ENCODE results near the gene DIS3L2.
"Not testable (repeated sequence)": the region's sequence is repeated elsewhere in the genome, so short reads cannot be mapped to it uniquely, and the experiment has no call there.

DIS3L2 gene

DNA sequence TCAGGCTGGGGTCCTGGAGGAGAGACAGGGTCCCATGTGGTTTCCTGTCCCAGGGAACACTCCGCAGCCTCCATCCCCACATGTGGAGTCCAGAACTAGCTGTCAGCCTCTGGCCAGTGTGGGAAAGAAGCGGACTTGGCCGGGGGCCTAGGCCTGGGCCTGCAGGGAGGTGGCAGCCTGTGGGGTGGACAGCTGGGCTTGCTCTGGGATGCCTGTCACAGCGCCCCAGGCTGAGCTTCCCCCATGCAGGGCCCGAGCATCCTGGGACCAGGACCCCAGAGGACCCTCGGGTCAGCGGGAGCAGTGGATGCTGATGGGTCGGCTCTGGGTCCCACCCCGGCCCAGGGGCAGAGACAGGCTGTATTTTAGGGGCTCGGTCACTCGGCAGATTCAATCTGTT lies 369.5 kb downstream of the DIS3L2 start:
- H3K9ac ChIP-seq (ENCODE audit: low read depth, low read length); H3K9me3 ChIP-seq (ENCODE audit: control insufficient read depth, insufficient read depth, low read length); H3K4me3 ChIP-seq (ENCODE audit: low read depth, low read length): not testable (repeated sequence)

DNA sequence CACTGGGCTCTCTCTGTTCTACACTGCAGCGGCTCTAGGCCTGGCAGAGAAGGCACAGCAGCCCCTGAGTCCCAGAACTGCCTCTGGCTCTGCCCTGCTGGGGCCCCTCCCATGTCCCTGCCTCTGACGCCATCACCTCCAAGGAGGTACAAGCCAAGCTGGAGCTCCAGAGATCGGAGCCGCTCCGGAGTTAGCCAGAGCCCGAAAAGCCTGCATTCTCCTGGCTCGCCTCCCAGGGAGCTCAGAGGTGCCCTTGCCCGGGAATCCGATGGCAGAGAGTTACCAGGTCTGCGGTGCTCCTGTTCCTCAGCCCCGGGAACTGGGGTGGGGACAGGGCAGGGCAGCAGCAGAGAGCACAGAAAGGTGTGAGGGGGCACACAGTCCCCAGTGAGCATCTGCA lies 370.1 kb downstream of the DIS3L2 start:
- not testable (repeated sequence) for H3K27ac ChIP-seq (ENCODE audit: low read depth, low read length); H3K4me1 ChIP-seq (ENCODE audit: control insufficient read depth, insufficient read depth, low read length); H3K36me3 ChIP-seq (ENCODE audit: control insufficient read depth, insufficient read depth, low read length); H3K9ac ChIP-seq (ENCODE audit: low read depth, low read length); H3K27me3 ChIP-seq (ENCODE audit: control insufficient read depth, insufficient read depth, low read length); H3K9me3 ChIP-seq (ENCODE audit: control insufficient read depth, insufficient read depth, low read length); H3K4me3 ChIP-seq (ENCODE audit: low read depth, low read length)

More for the DNA sequence above, 369.5 kb downstream of the DIS3L2 start:
- not testable (repeated sequence) for H3K27ac ChIP-seq (ENCODE audit: low read depth, low read length); H3K36me3 ChIP-seq (ENCODE audit: control insufficient read depth, insufficient read depth, low read length); H3K4me1 ChIP-seq (ENCODE audit: control insufficient read depth, insufficient read depth, low read length); H3K27me3 ChIP-seq (ENCODE audit: control insufficient read depth, insufficient read depth, low read length)

DNA sequence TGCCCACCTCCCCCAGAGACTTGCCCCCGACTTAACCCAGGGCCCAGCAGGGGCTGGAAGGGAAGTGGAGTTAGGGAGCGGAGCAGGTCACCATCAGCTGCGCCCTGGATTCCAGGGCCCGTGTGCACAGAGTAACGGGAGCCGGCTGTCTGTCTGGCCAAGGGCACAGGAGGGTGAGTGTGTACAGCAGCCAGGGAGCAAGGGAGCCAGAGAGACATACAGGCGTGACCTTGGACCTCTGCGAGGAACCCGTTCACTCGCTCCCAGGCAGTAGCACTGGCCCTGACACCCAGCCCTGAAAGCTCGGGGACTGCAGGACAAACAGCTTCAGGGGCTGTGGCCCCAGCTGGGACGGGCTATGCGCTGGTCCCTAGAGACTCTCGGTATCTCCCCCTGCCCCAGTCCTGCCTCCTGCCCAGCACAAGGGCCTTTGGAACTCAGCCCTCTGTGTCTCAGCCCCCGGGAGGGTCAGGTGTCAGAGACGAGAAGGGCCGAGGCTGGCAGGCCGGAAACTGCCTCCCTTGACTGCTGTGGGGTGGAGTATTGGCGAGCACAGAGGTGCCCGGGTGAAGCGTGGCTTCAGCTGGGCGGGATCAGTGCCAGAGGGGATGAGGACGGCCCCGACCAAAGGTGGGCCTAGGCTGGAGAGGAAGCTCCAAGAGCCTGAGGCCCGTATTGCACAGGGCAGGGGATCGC lies 370.9 kb downstream of the DIS3L2 start:
- not testable (repeated sequence) for H3K27me3 ChIP-seq (ENCODE audit: control insufficient read depth, insufficient read depth, low read length); H3K36me3 ChIP-seq (ENCODE audit: control insufficient read depth, insufficient read depth, low read length); H3K4me1 ChIP-seq (ENCODE audit: control insufficient read depth, insufficient read depth, low read length); H3K27ac ChIP-seq (ENCODE audit: low read depth, low read length); H3K9ac ChIP-seq (ENCODE audit: low read depth, low read length); H3K9me3 ChIP-seq (ENCODE audit: control insufficient read depth, insufficient read depth, low read length); H3K4me3 ChIP-seq (ENCODE audit: low read depth, low read length)

GRCh38 chr2:232332940-232333259 lies 371.4 kb downstream of the DIS3L2 start:
- no peaks in the 10 kb centered on the region for H3K27me3 ChIP-seq (ENCODE audit: control insufficient read depth, insufficient read depth, low read length)
- H3K9me3 ChIP-seq (ENCODE audit: control insufficient read depth, insufficient read depth, low read length): no peaks in the 10 kb centered on the region
- no peak overlapping the region for H3K27ac ChIP-seq (ENCODE audit: low read depth, low read length)
- H3K36me3 ChIP-seq (ENCODE audit: control insufficient read depth, insufficient read depth, low read length): no peaks in the 10 kb centered on the region
- no peak overlapping the region for H3K4me3 ChIP-seq (ENCODE audit: low read depth, low read length)
- no peak overlapping the region for H3K9ac ChIP-seq (ENCODE audit: low read depth, low read length)
- H3K4me1 ChIP-seq (ENCODE audit: control insufficient read depth, insufficient read depth, low read length): no peaks in the 10 kb centered on the region; the same call in 1 of the 2 replicates

GRCh38 chr2:232333361-232334135 lies 372.0 kb downstream of the DIS3L2 start:
- Histone ChIP-seq H3K4me1 (ENCODE audit: control insufficient read depth, insufficient read depth, low read length) (no peaks in the 10 kb centered on the region; the same call in 1 of the 2 replicates), H3K36me3 (ENCODE audit: control insufficient read depth, insufficient read depth, low read length) (no peaks in the 10 kb centered on the region), H3K27ac (ENCODE audit: low read depth, low read length) (no peak overlapping the region), H3K27me3 (ENCODE audit: control insufficient read depth, insufficient read depth, low read length) (no peaks in the 10 kb centered on the region), H3K4me3 (ENCODE audit: low read depth, low read length) (no peak overlapping the region), H3K9ac (ENCODE audit: low read depth, low read length) (no peak overlapping the region), H3K9me3 (ENCODE audit: control insufficient read depth, insufficient read depth, low read length) (no peaks in the 10 kb centered on the region)

- not testable (repeated sequence) for H3K36me3 ChIP-seq (ENCODE audit: control insufficient read depth, insufficient read depth, low read length); H3K9ac ChIP-seq (ENCODE audit: low read depth, low read length); H3K27ac ChIP-seq (ENCODE audit: low read depth, low read length); H3K4me3 ChIP-seq (ENCODE audit: low read depth, low read length); H3K4me1 ChIP-seq (ENCODE audit: control insufficient read depth, insufficient read depth, low read length); H3K27me3 ChIP-seq (ENCODE audit: control insufficient read depth, insufficient read depth, low read length); H3K9me3 ChIP-seq (ENCODE audit: control insufficient read depth, insufficient read depth, low read length)
Measured at GRCh38 chr2:232334136-232334884, 372.8 kb downstream of the DIS3L2 start.

DNA sequence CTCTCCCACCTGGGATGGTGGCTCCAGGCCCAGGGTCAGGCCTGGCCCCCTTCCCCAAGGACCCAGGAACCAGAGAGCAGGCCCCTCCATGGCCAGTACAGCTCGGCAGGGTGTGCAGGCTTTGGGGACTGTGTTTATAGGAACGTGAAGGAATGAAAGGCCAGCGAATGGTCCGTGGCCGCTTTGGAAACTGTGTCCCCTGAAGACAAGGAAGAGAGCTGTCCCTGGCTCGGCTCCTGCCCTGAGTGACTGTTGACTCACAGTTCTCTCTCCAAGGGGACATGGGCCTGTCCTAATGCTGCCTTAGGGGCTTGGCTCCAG lies 373.3 kb downstream of the DIS3L2 start:
- H3K27ac ChIP-seq (ENCODE audit: low read depth, low read length); H3K9ac ChIP-seq (ENCODE audit: low read depth, low read length); H3K36me3 ChIP-seq (ENCODE audit: control insufficient read depth, insufficient read depth, low read length); H3K4me1 ChIP-seq (ENCODE audit: control insufficient read depth, insufficient read depth, low read length); H3K27me3 ChIP-seq (ENCODE audit: control insufficient read depth, insufficient read depth, low read length); H3K4me3 ChIP-seq (ENCODE audit: low read depth, low read length); H3K9me3 ChIP-seq (ENCODE audit: control insufficient read depth, insufficient read depth, low read length): not testable (repeated sequence)

DNA sequence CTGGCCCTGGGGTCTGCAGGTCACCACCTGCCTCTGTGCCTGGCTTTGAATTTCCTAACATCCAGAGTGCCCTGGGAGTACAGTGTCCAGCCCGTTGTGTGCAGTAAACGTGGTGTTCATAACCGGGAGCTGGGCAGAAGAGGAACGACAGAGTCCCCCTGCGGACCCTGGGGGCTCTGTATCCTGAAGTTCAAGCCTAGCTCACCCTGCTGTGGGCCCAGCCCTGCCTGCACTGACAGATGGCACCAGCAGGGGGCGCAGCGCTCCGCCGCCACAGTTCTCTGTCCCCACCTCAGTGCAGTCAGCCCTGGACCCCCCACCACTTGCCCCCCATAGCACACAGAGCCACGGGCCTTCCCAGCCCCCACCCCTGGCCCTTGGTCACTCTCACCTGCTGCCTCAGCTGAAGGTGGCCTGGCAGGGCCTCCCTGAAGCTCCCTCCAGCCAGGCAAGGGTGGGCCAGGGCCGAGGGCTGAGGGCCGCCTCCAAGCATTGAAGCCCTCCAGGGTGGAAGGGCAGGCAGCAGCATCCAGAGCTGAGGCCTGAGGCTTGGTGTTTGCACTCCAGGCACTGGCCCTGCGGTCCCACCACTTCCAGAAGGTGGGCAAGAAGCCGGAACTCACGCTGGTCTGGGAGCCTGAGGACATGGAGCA lies 373.8 kb downstream of the DIS3L2 start:
- H3K27me3 ChIP-seq (ENCODE audit: control insufficient read depth, insufficient read depth, low read length); H3K36me3 ChIP-seq (ENCODE audit: control insufficient read depth, insufficient read depth, low read length); H3K27ac ChIP-seq (ENCODE audit: low read depth, low read length); H3K9ac ChIP-seq (ENCODE audit: low read depth, low read length); H3K9me3 ChIP-seq (ENCODE audit: control insufficient read depth, insufficient read depth, low read length); H3K4me3 ChIP-seq (ENCODE audit: low read depth, low read length); H3K4me1 ChIP-seq (ENCODE audit: control insufficient read depth, insufficient read depth, low read length): not testable (repeated sequence)

DNA sequence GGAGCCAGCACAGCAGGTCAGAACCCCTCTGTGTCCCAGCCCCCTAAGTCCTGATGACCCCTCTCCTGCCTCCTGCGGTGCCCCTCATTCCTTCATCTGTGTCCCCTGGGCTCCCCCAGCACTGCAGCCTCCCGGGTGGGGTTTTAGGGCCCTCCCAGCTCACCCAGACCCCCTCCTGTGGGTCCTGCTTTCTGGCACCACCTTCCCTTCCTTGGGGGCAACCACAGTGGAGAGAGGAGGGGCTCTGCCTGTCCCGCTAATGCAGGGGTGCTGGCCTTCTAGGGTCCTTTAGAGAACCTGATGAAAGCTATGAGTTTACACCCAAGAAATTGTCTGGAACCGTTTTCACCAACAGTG lies 374.3 kb downstream of the DIS3L2 start:
- H3K4me1 ChIP-seq (ENCODE audit: control insufficient read depth, insufficient read depth, low read length): no peaks in the 10 kb centered on the region
- no peak overlapping the region for H3K27ac ChIP-seq (ENCODE audit: low read depth, low read length)
- no peaks in the 10 kb centered on the region for H3K9me3 ChIP-seq (ENCODE audit: control insufficient read depth, insufficient read depth, low read length)
- H3K27me3 ChIP-seq (ENCODE audit: control insufficient read depth, insufficient read depth, low read length): no peaks in the 10 kb centered on the region
- H3K4me3 ChIP-seq (ENCODE audit: low read depth, low read length): no peak overlapping the region
- no peak overlapping the region for H3K9ac ChIP-seq (ENCODE audit: low read depth, low read length)
- no peaks in the 10 kb centered on the region for H3K36me3 ChIP-seq (ENCODE audit: control insufficient read depth, insufficient read depth, low read length)

DNA sequence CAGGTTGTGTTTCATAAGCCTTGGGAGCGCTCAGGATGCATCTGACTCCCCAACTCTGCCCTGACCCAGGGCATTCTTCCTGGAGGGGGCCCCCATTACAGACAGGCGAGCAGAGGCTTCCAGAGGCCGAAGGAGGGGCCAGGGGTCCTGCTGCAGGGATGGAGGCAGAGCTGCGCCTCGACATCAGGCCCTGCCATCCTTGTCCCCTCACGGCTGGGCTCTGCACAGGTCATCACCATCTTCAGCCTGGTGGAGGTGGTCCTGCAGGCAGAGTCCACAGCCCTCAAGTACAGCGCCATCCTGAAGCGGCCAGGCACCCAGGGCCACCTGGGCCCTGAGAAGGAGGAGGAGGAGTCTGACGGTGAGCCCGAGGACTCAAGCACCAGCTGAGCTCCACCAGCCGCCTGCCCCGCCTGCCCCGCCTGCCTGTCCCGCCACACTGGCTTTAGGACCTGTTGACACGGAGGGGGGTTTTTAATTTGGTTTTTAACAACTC lies 374.8 kb downstream of the DIS3L2 start:
- Histone ChIP-seq H3K27ac (ENCODE audit: low read depth, low read length) (no peak overlapping the region), H3K27me3 (ENCODE audit: control insufficient read depth, insufficient read depth, low read length) (no peaks in the 10 kb centered on the region), H3K9ac (ENCODE audit: low read depth, low read length) (no peak overlapping the region), H3K4me3 (ENCODE audit: low read depth, low read length) (no peak overlapping the region), H3K36me3 (ENCODE audit: control insufficient read depth, insufficient read depth, low read length) (no peaks in the 10 kb centered on the region), H3K4me1 (ENCODE audit: control insufficient read depth, insufficient read depth, low read length) (no peaks in the 10 kb centered on the region), H3K9me3 (ENCODE audit: control insufficient read depth, insufficient read depth, low read length) (no peaks in the 10 kb centered on the region)

Measured in HUES48 (cell line).